Kidney capillary endothelial cell (primary cell): Measurements from ENCODE around the gene CRLF3.
"Not testable (repeated sequence)": the region's sequence is repeated elsewhere in the genome, so short reads cannot be mapped to it uniquely, and the experiment has no call there.

Experiments
- DNase-seq: peaks from one replicate; pipeline ENCODE4 v3.0.0-alpha.2; 2018; ENCODE audit warnings: low spot score

Gene CRLF3

GRCh38 chr17:30736371-30736770 is 88.1 kb downstream of the CRLF3 start:
- DNase-seq = not testable (repeated sequence)

GRCh38 chr17:30735644-30736043 is 88.8 kb downstream of the CRLF3 start:
- not testable (repeated sequence) for DNase-seq

GRCh38 chr17:30735206-30735605 is 89.3 kb downstream of the CRLF3 start:
- DNase-seq = not testable (repeated sequence)

- DNase-seq = not testable (repeated sequence)
These were observed 90.3 kb downstream of the CRLF3 start for GRCh38 chr17:30734153-30734552.
